Testis (tissue), 2 donors: ENCODE measurements around the gene MACROD2.

Source experiments
- POLR2A ChIP-seq: fragments of 450-650 bp; IDR thresholded peaks from one replicate; pipeline ENCODE4 v1.6.1; 2017; ENCODE audit warnings: antibody characterized with exemption, mild to moderate bottlenecking, moderate library complexity
- TF ChIP-seq, protein P1 (sequence below), 3 experiments: fragments of 450-650 bp in 2 of 3; fragments of 200-600 bp in 1 of 3; sonication (generic) in 1 of 3; IDR thresholded peaks; one replicate each; pipeline ENCODE4 v1.5.1; 2016 to 2019; ENCODE audit warnings: antibody characterized with exemption in 3 of 3, mild to moderate bottlenecking in 2 of 3, moderate library complexity in 1 of 3

DNA sequence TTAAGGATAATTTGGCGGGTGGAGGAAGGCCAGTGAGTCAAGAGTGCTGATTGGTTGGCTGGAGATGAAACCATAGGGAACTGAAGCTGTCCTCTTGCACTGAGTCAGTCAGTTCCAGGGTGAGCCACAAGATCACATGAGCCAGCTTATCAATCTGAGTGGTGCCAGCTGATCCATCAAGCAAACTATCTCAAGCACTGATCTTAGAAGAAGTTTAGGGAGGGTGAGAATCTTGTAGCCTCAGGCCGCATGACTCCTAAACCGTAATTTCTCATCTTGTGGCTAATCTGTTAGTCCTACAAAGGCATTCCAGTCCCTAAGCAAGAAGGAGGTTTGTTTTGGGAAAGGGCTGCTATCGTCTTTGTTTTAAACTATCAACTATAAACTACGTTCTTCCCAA lies 1623.6 kb downstream of the MACROD2 start:
- TF ChIP-seq POLR2A: no peak
- TF ChIP-seq, protein P1, sequence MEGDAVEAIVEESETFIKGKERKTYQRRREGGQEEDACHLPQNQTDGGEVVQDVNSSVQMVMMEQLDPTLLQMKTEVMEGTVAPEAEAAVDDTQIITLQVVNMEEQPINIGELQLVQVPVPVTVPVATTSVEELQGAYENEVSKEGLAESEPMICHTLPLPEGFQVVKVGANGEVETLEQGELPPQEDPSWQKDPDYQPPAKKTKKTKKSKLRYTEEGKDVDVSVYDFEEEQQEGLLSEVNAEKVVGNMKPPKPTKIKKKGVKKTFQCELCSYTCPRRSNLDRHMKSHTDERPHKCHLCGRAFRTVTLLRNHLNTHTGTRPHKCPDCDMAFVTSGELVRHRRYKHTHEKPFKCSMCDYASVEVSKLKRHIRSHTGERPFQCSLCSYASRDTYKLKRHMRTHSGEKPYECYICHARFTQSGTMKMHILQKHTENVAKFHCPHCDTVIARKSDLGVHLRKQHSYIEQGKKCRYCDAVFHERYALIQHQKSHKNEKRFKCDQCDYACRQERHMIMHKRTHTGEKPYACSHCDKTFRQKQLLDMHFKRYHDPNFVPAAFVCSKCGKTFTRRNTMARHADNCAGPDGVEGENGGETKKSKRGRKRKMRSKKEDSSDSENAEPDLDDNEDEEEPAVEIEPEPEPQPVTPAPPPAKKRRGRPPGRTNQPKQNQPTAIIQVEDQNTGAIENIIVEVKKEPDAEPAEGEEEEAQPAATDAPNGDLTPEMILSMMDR (IDR thresholded peaks at IDR 0.05): no peak
